HL-60 (cell line): ENCODE results near the gene CANX.

Source experiments
- GABPA ChIP-seq: IDR thresholded peaks from 2 replicates; pipeline ENCODE4 v1.6.1; 2012; ENCODE audit warnings: low read depth
- POLR2AphosphoS5 ChIP-seq: IDR thresholded peaks from 2 replicates; pipeline ENCODE4 v1.6.1; 2012; ENCODE audit warnings: low read depth
- TF ChIP-seq, protein P1 (sequence below): IDR thresholded peaks from 2 replicates; pipeline ENCODE4 v1.6.1; 2012; ENCODE audit warnings: low read depth; ENCODE audit not compliant: insufficient replicate concordance
- TF ChIP-seq, protein P2 (sequence below): IDR thresholded peaks from one replicate; pipeline ENCODE4 v1.5.1; 2011; ENCODE audit warnings: low read length, control low read depth, inconsistent platforms; ENCODE audit not compliant: insufficient read depth

DNA sequence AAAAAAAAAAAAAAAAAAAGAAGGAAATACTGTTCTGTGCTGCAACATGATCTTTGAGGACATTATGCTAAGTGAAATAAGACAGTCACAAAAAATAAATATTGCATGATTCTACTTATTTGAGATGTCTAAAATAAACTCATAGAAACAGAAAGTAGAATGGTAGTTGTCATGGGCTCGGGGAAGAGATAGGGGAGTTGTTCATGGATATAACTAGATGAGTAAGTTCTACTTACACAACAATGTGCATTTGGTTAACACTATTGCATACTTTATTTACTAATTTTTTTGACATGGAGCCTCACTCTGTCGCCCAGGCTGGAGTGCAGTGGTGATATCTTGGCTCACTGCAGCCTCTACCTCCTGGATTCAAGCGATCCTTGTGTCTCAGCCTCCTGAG, 49.0 kb downstream of the CANX start:
- TF ChIP-seq, protein P1, sequence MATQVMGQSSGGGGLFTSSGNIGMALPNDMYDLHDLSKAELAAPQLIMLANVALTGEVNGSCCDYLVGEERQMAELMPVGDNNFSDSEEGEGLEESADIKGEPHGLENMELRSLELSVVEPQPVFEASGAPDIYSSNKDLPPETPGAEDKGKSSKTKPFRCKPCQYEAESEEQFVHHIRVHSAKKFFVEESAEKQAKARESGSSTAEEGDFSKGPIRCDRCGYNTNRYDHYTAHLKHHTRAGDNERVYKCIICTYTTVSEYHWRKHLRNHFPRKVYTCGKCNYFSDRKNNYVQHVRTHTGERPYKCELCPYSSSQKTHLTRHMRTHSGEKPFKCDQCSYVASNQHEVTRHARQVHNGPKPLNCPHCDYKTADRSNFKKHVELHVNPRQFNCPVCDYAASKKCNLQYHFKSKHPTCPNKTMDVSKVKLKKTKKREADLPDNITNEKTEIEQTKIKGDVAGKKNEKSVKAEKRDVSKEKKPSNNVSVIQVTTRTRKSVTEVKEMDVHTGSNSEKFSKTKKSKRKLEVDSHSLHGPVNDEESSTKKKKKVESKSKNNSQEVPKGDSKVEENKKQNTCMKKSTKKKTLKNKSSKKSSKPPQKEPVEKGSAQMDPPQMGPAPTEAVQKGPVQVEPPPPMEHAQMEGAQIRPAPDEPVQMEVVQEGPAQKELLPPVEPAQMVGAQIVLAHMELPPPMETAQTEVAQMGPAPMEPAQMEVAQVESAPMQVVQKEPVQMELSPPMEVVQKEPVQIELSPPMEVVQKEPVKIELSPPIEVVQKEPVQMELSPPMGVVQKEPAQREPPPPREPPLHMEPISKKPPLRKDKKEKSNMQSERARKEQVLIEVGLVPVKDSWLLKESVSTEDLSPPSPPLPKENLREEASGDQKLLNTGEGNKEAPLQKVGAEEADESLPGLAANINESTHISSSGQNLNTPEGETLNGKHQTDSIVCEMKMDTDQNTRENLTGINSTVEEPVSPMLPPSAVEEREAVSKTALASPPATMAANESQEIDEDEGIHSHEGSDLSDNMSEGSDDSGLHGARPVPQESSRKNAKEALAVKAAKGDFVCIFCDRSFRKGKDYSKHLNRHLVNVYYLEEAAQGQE, result no peak
- TF ChIP-seq POLR2AphosphoS5, result no peak
- TF ChIP-seq, protein P2, sequence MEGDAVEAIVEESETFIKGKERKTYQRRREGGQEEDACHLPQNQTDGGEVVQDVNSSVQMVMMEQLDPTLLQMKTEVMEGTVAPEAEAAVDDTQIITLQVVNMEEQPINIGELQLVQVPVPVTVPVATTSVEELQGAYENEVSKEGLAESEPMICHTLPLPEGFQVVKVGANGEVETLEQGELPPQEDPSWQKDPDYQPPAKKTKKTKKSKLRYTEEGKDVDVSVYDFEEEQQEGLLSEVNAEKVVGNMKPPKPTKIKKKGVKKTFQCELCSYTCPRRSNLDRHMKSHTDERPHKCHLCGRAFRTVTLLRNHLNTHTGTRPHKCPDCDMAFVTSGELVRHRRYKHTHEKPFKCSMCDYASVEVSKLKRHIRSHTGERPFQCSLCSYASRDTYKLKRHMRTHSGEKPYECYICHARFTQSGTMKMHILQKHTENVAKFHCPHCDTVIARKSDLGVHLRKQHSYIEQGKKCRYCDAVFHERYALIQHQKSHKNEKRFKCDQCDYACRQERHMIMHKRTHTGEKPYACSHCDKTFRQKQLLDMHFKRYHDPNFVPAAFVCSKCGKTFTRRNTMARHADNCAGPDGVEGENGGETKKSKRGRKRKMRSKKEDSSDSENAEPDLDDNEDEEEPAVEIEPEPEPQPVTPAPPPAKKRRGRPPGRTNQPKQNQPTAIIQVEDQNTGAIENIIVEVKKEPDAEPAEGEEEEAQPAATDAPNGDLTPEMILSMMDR, result no peak
- no peak for TF ChIP-seq GABPA
